Measurements from ENCODE around the gene EFNA5.

The EFNA5 gene

DNA sequence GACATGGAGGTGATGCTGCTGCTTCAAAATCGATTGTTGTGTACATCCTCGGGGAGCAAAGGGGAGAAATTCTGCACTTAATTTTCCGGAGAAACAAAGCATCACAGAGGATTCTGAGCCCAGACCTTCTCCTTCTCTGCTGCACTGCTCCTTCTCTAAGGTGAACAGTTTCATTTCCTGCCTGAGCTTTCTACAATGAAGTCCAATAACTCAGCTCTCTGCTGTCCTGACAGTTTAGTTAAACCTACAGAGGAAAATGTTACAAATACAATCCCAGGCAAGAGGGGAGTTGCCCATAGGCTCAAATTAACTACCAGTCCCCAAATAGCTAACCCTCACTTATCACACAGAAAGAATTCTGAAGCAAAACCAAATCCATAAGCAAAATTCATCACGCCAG, 206.3 kb downstream of the EFNA5 start:
- TF ChIP-seq CTCF (IDR thresholded peaks at IDR 0.05; ENCODE audit: low read depth, low read length, missing control alignments) = no peak
- H3K4me3 ChIP-seq (ENCODE audit: low read depth, low read length) = no peak overlapping the region
- DNase-seq (ENCODE audit: low read depth) = no peak

DNA sequence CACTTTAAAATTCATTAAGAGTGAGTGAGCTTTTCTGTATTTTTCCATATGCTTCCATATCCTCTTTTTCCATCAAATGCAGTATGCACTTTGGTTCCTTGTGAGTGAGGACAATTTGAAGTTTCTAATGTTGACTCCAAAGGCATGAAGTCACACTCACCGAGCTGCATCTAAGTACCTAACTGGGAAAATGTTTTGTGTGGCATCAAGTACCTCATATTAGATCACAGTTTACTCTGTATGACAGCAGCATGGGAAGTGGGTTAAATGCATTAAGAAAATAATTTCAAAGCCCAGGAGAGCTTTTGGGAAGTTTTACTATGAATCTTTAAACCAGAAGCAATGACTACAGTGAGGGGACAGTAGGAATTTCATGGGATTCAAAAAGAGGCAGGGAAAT, 207.0 kb downstream of the EFNA5 start:
- DNase-seq (ENCODE audit: low read depth) = no peak
- H3K4me3 ChIP-seq (ENCODE audit: low read depth, low read length) = no peak overlapping the region
- TF ChIP-seq CTCF (IDR thresholded peaks at IDR 0.05; ENCODE audit: low read depth, low read length, missing control alignments) = no peak

DNA sequence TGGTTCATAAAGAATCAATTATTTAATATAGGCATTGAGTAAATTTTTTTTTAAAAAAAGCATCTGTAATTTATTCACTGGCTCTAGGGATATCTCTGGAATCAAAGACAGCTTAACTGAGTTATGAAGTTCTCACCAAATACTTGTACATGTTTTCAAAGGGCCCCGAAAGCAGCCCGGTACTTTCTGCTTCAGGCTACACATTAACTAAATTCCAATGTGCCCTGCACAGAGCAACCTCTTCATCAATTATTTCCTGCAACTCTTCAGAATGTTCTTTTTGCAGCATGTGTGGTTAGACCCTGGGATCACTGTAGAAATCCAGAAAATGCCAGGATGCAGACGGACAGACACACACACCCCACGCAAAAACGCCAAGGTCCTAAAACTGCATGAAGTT, 209.0 kb downstream of the EFNA5 start:
- DNase-seq (ENCODE audit: low read depth) = no peak
- H3K4me3 ChIP-seq (ENCODE audit: low read depth, low read length) = no peak overlapping the region
- TF ChIP-seq CTCF (IDR thresholded peaks at IDR 0.05; ENCODE audit: low read depth, low read length, missing control alignments) = no peak

DNA sequence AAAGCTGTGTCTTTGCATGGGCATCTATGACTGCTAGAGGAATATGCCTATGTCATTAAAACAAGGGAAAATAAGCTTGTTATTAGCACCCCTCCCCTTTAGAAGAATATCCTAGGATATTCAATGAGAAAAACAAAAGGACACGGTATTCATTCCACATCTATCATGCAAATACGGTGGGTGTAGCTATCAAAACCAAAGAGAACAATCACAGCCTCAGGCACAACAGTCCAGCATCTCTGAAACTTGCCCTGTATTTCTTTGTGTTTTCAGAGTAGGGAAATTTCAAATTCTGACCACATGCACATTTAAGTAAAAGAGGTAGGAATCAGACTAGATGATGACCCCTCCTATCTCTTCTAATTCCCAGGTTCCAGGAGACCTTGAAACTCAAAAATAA, 209.9 kb downstream of the EFNA5 start:
- no peak overlapping the region for H3K4me3 ChIP-seq (ENCODE audit: low read depth, low read length)
- no peak for TF ChIP-seq CTCF (IDR thresholded peaks at IDR 0.05; ENCODE audit: low read depth, low read length, missing control alignments)
- no peak for DNase-seq (ENCODE audit: low read depth)

- no peak for DNase-seq (ENCODE audit: low read depth)
- no peak for TF ChIP-seq CTCF (IDR thresholded peaks at IDR 0.05; ENCODE audit: low read depth, low read length, missing control alignments)
Measured at GRCh38 chr5:107459605-107460004, 211.1 kb downstream of the EFNA5 start.

GRCh38 chr5:107458322-107458721, 212.4 kb downstream of the EFNA5 start:
- H3K4me3 ChIP-seq (ENCODE audit: low read depth, low read length) = no peak overlapping the region
- DNase-seq (ENCODE audit: low read depth) = no peak
- TF ChIP-seq CTCF (IDR thresholded peaks at IDR 0.05; ENCODE audit: low read depth, low read length, missing control alignments) = no peak

More at GRCh38 chr5:107459605-107460004, 211.1 kb downstream of the EFNA5 start:
- no peak overlapping the region for H3K4me3 ChIP-seq (ENCODE audit: low read depth, low read length)

GRCh38 chr5:107457881-107458280, 212.9 kb downstream of the EFNA5 start:
- H3K4me3 ChIP-seq (ENCODE audit: low read depth, low read length) = no peak overlapping the region
- no peak for DNase-seq (ENCODE audit: low read depth)
- no peak for TF ChIP-seq CTCF (IDR thresholded peaks at IDR 0.05; ENCODE audit: low read depth, low read length, missing control alignments)

All from GM12864 (cell line).